HuH-7.5 (cell line): Measurements from ENCODE around the gene B3GNT9.
"Not testable (repeated sequence)": the region's sequence is repeated elsewhere in the genome, so short reads cannot be mapped to it uniquely, and the experiment has no call there.

Experiments used
- DNase-seq: peaks from one replicate; pipeline ENCODE4 v3.0.0; 2011; ENCODE audit warnings: low spot score

The B3GNT9 gene

DNA sequence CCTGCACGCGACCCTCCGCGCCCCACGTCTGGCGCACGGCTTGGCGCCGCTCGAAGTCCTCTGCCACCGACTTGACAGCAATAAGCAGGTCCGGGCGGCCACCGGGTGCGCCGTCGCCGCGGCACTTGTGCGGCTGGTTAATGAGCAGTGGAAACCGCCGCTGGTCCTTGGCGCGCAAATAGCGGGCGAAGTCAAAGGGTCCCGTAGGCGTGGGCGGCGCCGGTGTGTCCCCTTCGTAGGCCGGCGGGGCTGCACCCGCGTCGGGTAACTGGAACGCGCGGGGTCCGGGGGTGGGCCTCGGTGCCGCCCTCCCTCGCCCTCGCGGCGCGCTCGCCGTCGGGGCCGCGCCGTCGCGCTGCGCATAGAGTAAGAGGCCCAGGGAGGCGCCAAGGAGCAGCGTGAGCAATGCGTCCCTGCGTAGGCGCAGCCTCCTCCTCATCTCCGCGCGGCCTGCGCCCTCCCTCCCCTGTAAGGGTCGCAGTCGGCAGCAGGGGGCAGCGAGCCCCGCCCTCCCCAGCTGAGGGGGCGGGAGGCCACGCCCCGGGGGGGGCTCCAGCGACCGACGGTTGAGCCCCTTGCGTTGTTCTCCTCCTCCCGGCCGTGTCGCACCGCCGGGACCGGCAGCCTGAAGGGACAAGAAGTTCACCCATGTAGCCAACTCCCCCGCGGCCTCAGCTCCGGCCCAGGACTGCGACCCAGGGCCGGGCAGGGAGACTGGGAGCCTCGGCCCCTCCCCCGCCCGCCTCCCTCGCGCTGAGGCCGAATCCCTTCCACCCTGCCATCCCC, 558 bp downstream of the B3GNT9 start:
- DNase-seq: no peak

- DNase-seq: no peak
Observed at GRCh38 chr16:67149276-67150046, 1.3 kb downstream of the B3GNT9 start.

DNA sequence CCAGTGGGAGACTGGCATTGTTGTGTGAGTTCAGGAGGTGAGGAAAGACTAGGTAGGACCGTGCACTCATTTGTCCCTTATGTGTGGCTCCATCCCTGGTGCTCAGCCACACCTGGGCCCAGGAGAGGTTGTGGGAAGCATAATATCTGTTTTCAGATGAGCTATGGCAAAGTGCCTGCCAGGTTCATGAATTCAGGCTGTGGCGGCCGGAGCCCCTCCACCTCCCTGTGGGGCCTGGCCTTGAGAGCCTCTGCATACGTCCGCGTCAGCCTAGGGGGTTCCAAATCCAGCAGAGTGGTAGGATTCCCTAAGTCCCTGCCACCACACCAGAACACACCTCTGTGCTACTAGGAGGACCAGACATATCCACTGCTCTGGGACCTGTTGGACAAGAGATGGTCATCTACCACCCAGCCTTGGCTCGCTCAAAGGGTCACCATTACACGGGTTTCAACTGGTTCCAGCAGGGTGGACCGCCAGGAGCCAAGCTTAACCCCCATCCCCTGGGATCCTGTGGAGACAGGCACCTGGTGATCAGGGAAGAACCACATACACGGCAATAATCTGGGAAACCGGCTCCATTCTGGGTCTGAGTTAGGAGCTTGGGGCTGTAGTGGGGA, 2.0 kb downstream of the B3GNT9 start:
- DNase-seq: no peak

GRCh38 chr16:67148221-67148620, 2.6 kb downstream of the B3GNT9 start:
- DNase-seq: no peak

DNA sequence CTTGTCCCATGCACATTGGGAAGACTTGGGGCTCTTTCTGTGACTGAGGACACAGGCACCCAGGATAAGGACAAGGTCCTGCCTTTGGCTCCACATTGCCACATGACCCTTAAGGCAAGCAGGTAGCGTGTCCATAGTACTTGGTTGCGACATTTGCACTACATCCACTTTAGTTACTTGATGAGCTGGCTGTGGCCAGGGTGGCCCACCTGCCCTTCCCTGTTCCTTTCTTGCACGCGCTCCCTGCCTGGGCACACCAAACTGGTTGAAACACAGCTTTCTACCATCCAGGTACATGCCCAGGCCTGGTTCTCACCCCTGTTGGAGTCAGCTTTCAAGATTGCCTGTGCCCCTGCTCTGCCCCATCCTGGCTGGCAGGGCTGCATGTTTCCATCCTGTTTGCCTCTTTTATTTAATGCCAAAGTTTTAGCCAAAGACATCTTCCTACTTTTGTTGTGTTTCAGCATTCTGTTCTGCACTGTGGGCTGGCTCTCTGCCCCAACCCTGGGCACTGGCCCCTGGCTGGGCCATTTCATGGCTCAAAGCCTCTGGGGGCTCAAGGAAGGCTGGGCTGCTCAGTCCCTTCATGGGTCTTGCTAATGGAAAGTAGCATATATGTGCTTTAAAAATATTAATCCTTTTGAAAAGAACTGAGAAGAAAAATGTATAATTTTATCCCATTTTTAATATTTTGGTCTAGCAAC, 3.2 kb downstream of the B3GNT9 start:
- DNase-seq: no peak

GRCh38 chr16:67146523-67147357, 4.1 kb downstream of the B3GNT9 start:
- no peak for DNase-seq

GRCh38 chr16:67145746-67146145, 5.1 kb downstream of the B3GNT9 start:
- DNase-seq: no peak

DNA sequence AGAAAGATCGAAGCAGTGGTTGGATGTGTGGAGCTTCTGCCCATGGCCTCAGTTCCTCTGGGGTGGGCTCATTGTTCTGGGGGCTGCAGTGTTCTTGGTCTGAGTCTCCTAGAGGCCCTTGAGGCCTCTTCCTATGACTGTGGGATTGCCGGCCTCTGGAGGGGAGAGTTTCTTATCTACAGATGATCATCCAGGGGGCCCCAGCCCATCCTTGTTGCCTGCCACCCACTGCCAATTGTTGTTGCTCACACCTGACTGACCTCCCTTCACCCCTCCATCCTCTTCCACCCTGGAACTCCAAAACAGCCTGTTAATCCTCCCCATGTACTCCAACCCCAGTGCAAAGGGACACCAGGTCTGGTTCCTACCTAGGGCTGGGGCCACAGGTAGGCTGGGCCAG, 5.9 kb downstream of the B3GNT9 start:
- DNase-seq: no peak

- DNase-seq: no peak
Observed at GRCh38 chr16:67142342-67142741, 8.5 kb downstream of the B3GNT9 start.

DNA sequence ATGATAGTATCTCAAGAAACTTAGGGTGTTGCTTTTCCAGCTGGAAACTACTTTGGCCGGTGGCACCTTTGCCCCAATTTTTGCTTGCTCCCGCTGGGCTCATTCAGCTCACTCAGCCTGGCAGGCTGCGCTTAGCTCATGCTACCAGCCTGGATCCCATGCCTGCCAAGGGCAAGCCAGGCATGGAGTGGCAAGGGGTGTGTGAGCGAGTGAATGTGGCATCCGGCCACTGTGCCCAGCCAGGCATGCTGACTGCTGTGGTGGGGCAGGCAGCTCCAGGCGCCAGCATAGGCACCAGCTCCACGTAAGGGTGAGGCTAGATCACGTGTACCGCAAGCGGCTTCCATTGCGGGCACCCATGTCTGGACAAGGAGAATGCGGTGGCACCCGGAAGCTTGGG, 9.4 kb downstream of the B3GNT9 start:
- DNase-seq: no peak

GRCh38 chr16:67137605-67138004, 13.2 kb downstream of the B3GNT9 start:
- no peak for DNase-seq

DNA sequence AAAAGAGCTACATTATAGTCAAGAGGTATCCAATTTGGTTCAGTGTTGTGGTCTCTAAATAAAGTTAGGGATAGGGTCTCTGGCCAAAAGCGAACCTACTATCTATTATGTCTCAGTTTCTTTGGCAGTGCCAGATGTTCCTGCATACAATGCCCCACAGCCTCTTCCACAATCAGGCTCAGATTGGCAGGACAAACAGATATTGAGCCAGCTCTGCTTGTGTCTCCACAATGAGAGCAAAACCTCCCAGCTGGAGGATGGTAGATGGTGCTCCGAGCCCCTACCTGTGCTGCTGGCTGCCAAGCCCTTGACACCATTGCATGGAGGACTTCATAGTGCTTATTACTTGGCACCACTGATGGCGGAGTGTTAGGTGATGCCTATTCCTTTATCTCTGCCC, 21.4 kb downstream of the B3GNT9 start:
- no peak for DNase-seq

DNA sequence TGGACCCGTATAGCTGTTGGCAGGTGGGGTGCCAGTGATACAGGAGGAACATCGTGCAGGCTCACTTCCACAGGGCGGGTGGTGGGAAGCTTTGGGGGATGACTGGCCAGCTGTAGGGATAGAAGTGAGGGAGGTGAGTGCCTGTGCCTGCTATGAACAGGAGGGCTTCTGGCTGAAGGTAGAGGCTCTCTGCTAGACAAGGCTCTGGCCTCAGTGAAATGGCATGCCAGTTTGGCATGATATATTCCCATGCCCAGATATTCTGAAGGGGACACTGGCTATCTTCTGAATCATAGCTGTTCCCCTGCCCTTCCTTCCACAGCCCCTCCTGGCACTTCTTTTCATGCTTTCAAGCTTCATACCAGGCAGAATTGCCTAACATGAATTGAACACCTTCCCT, 21.9 kb downstream of the B3GNT9 start:
- DNase-seq: no peak

DNA sequence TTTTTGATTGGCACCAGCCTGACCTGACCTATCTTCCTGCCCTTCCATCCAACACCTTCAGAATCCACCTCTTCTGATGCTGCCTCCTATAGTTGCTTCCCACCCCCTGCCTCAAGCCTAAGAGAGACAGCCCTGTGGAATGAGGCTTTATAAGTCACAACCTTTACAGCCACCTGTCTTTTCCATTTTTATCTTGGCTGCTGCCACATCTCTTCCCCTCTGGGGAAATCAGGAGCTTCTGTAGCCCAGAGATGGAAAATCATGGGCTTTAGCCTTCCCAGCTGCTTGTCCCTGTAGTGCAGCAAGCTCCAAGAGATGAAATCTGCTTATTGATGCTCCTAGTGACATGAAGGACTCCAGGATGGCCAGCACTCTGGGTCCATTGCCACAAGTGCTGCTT, 22.4 kb downstream of the B3GNT9 start:
- no peak for DNase-seq

DNA sequence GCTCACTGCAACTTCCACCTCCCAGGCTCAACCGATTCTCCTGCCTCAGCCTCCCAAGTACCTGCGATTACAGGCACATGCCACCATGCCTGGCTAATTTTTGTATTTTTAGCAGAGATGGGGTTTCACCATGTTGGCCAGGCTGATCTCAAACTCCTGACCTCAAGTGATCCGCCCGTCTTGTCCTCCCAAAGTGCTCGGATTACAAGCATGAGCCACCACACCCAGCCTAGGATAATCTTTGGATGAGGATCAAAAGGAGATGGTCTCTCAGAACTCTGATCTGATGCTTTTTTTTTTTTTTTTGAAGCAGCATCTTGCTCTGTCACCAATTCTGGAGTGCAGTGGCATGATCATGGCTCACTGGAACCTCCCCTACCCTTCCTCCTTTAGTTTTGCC, 28.0 kb downstream of the B3GNT9 start:
- not testable (repeated sequence) for DNase-seq

DNA sequence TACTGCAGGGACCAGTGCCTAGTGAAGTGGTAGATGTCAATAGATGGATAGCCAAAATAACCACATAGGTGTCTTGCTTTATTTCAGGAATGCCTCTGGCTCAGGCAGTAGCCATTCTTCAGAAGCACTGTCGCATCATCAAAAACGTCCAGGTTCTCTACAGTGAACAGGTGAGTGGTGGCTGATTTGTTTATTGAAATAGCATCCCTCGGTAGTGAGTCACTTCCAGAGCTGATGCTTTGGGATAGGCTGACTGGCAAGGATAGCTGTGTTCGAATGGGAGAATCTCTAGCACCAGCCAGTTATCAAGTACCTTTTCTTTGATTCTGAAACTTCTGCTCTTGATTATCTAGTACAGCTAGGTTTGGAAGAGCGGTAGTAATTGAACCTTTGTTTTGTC, 30.8 kb downstream of the B3GNT9 start:
- no peak for DNase-seq

DNA sequence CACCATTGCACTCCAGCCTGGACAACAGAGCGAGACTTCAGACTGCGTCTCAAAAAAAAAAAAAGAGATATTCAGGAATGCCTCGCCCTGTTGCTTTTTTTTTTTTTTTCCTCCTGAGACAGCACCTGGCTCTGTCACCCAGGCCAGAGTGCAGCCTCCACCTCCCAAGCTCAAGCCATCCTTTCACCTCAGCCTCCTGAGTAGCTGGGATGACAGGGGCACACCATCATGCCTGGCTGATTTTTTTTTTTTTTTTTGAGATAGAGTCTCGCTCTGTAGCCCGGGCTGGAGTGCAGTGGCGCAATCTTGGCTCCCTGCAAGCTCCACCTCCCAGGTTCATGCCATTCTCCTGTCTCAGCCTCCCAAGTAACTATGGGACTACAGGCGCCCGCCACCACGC, 33.1 kb downstream of the B3GNT9 start:
- DNase-seq: no peak

- no peak for DNase-seq
Observed at GRCh38 chr16:67116388-67117311, 34.1 kb downstream of the B3GNT9 start.

DNA sequence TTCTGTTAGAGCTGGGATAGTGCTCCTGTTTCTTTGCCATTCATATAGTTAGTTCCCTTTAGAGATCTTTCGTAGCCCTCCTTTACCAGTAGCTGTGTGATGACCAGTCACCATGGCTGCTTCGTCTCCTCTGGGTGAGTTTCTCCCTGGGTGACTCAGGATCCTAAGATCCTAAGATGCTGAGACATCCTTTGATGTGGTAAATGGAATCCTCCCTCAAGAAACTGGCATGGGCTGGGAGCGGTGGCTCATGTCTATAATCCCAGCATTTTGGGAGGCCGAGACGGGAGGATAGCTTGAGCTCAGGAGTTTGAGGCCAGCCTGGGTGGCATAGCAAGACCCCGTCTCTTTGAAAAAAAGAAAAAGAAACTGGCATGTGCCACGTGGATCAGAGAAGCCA, 35.2 kb downstream of the B3GNT9 start:
- DNase-seq: no peak

DNA sequence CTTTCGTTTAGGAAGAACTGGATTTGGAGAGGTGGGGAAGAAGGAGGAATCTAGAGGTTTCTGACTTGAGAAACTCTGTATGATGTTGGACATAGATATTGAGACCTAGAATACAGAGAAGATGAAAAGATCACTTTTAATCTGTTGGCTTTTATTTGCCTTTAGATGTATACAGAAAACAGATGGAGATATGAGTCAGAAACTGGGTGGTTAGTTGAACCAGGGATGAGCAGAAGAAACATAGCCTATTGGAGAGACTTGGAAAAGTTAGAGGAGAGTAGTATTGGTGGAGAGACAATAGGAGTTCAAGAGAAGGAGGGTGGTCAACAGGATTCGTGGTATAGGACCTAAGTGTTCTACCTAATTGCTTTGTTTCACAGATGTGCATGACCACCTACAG, 36.0 kb downstream of the B3GNT9 start:
- DNase-seq: no peak
